Upper lobe of right lung (tissue), 1 donor: Measurements from ENCODE around the gene PIK3R3. TPM values are rescaled to one million over a fixed set of nuclear protein-coding genes. Genes with fewer than 3 reads are reported as not detected.
A peak's percentile ranks its signal among the peaks of the same experiment; 100 is the strongest.

ENCODE experiments used
- ATAC-seq: fragments of 200-7000 bp; cut with Tn5 transposase; one replicate; pipeline ENCODE4 v1.9.1; 2020; ENCODE audit warnings: mild to moderate bottlenecking, moderate library complexity
- DNase-seq: peaks from one replicate; pipeline ENCODE4 v3.0.0-alpha.2; 2020
- H3K27ac ChIP-seq: fragments of 200-600 bp; one replicate; pipeline ENCODE4 v1.8.0; 2022
- H3K27me3 ChIP-seq: fragments of 200-600 bp; one replicate; pipeline ENCODE4 v1.8.0; 2022; ENCODE audit warnings: mild to moderate bottlenecking
- H3K36me3 ChIP-seq: fragments of 200-600 bp; one replicate; pipeline ENCODE4 v1.8.0; 2022
- H3K4me1 ChIP-seq: fragments of 200-600 bp; one replicate; pipeline ENCODE4 v1.8.0; 2022
- H3K4me3 ChIP-seq: fragments of 200-600 bp; one replicate; pipeline ENCODE4 v1.8.0; 2022; ENCODE audit warnings: mild to moderate bottlenecking
- H3K9me3 ChIP-seq: fragments of 200-600 bp; one replicate; pipeline ENCODE4 v1.8.0; 2022
- intact Hi-C: fragments of 100-400 bp; cut with DNase I; formaldehyde crosslinking; loops from one replicate; pipeline ENCODE4 v1.11.0; 2022
- total RNA-seq: library from RNA; stranded (reverse); fragmentation: NEBNext Ultra II Directional; extraction: Animal tissue kit (Norgen Biotek cat#: 25700); gene quantifications from one replicate; pipeline ENCODE4 v1.2.1, GENCODE V29; 2021
- TF ChIP-seq, protein P1 (sequence below): fragments of 200-600 bp; IDR thresholded peaks from one replicate; pipeline ENCODE4 v1.8.0; 2022; ENCODE audit warnings: antibody characterized with exemption
- donor health status: DM: no; HTN: yes; CAD: no; lungs with severe emphysema.

Gene PIK3R3
- total RNA-seq, 1 donor from 2014 or later: 79.8 TPM

DNA sequence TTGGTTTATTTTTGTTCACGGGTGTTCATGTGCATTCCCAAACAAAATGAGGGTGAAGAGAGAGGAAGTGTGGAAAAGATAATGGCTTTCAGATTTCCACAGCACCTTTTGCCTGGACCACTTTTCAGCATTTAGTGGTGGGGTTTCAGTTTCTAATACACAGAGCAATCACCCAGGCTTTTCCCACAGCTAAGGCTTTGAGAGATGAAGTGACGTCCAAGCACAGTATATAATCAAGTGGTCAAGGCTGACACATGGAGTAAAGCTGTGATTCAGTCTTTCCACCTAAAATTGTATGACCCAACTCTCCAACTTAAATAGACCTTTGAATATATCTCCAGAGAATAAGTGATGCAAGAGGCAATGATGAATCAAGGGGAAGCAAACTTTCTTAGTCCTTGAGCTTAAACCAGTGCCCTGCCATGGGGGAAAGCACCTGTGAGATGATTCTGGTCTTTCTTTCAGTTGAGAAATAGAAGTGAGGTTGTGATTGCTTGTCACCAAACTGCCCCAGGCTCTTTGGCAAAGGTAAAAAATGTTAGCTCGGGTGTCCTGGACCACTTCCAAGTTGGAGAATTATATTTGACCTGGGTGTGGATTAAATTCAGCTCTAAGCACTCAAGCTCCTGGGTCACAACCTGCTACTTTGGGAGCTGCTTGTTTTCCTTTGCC lies 2.4 kb upstream of the PIK3R3 start:
- ATAC-seq (no peak), DNase-seq (no peak)
- Histone ChIP-seq H3K9me3 (no peaks in the 10 kb centered on the region), H3K27me3 (peaks cover 13% of the 10 kb centered on the region), H3K36me3 (no peaks in the 10 kb centered on the region), H3K4me1 (peaks cover 16% of the 10 kb centered on the region), H3K27ac (no peak overlapping the region), H3K4me3 (no peak overlapping the region)
- TF ChIP-seq, protein P1, sequence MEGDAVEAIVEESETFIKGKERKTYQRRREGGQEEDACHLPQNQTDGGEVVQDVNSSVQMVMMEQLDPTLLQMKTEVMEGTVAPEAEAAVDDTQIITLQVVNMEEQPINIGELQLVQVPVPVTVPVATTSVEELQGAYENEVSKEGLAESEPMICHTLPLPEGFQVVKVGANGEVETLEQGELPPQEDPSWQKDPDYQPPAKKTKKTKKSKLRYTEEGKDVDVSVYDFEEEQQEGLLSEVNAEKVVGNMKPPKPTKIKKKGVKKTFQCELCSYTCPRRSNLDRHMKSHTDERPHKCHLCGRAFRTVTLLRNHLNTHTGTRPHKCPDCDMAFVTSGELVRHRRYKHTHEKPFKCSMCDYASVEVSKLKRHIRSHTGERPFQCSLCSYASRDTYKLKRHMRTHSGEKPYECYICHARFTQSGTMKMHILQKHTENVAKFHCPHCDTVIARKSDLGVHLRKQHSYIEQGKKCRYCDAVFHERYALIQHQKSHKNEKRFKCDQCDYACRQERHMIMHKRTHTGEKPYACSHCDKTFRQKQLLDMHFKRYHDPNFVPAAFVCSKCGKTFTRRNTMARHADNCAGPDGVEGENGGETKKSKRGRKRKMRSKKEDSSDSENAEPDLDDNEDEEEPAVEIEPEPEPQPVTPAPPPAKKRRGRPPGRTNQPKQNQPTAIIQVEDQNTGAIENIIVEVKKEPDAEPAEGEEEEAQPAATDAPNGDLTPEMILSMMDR: no peak
- intact Hi-C loops: no loop called here

DNA sequence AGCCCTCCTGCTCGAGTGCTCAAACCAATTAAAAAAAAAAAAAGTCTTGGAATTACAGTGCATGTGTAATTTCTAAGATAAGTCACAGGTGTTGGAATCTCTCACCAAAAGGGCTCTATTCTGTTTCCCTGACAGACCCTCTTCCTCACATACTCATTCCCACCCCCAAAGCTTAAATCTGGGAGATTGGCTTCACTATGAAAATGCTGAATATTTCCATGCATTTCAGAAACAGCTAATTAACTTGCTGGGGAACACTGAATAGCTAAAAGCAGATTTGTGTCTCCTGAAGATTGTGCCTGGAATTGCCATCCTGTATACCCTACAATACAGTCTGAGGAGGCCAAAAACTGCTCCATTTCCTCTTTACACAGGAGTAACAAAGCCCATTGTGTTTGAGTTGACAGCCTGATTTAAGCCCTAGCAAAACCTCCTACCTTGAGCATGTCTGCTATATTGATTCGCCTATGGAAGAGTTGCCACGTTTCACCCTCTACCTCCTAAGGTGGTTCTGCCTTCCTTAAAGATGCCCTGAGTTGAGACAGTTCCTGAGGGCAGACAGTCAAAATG lies 1.4 kb upstream of the PIK3R3 start:
- TF ChIP-seq, protein P1: no peak
- ATAC-seq: no peak

DNA sequence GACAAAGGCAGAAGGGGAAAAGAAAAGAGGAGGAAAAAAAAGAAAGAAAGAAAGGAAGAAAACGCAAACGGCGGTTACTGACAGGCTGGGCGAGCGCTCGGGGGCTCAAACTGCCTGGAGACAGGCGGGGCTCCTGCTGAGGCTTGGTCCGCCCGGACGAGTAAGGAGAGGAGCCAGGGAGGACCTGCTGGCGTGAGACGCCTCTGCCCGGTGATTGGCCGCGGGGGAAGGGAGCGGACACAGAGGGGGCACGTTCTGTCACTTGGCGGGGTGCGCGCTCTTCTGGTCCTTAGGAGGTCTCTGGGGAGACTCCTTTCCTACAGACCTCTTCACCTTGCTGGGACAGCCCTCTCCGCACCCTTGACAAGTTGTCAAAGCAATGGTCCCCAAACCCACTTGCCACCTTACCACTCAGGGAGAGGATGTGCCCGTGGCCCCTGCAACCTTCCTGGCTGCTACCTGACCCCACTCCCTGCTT lies 791 bp upstream of the PIK3R3 start:
- DNase-seq (no peak), ATAC-seq (peak; percentile 61)
- Histone ChIP-seq H3K27me3 (peaks cover 21% of the 10 kb centered on the region), H3K4me1 (peaks cover 16% of the 10 kb centered on the region), H3K36me3 (no peaks in the 10 kb centered on the region), H3K9me3 (no peaks in the 10 kb centered on the region), H3K27ac (peak overlapping the region; percentile 97), H3K4me3 (peak overlapping the region; percentile 80)
- intact Hi-C loops: no loop called here
- TF ChIP-seq, protein P1: no peak

More for the DNA sequence above, 1.4 kb upstream of the PIK3R3 start:
- H3K9me3 ChIP-seq: no peaks in the 10 kb centered on the region
- peak overlapping the region; percentile 80 for H3K4me3 ChIP-seq
- H3K36me3 ChIP-seq: no peaks in the 10 kb centered on the region
- no peak overlapping the region for H3K27ac ChIP-seq
- intact Hi-C loops: no loop called here
- H3K4me1 ChIP-seq: peaks cover 16% of the 10 kb centered on the region
- H3K27me3 ChIP-seq: peaks cover 21% of the 10 kb centered on the region
- DNase-seq: no peak

DNA sequence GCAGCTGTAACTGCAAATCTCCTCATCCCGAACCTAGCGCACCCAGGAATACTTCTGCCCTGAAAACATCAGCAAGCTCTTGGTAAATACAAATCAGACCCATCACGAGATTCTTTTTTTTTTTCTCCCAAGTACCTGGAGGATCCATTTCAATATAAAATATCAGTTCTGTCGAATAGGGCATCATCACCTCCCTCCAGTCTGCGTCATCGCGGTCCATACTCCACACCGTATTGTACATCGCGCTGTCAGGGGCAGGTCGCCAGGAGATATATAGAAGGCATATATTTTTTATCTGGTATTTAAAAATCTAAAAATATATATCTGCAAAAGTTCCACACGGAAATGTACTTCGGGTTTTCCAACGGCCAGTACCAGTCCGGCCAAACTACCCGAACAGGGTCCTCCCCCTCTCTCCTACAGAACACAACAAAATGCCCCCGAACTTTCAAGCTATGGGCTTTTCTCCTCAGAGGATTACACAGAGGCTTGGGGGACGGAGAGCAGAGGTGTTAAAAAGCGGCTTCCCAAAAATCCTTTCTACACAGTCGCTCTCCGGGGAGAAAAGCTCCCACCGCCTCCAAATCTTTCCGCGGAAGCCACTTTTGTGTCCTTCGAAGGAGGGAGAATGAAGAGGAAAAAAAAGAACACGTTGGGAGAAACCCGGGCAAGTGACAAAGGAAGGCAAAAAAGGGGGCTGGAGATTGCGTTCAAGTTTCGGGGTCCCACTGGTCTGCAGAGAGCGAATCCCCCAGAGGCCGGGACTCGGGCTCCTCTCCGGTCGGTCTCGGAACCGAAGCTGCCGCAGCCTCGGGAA lies 509 bp downstream of the PIK3R3 start:
- peak overlapping the region; percentile 80 for H3K4me3 ChIP-seq
- H3K27me3 ChIP-seq: peaks cover 21% of the 10 kb centered on the region
- peaks cover 16% of the 10 kb centered on the region for H3K4me1 ChIP-seq
- DNase-seq (no peak), ATAC-seq (no peak)
- peak overlapping the region; percentile 97 for H3K27ac ChIP-seq
- H3K9me3 ChIP-seq: no peaks in the 10 kb centered on the region
- intact Hi-C loops: no loop called here
- TF ChIP-seq, protein P1: no peak
- no peaks in the 10 kb centered on the region for H3K36me3 ChIP-seq

DNA sequence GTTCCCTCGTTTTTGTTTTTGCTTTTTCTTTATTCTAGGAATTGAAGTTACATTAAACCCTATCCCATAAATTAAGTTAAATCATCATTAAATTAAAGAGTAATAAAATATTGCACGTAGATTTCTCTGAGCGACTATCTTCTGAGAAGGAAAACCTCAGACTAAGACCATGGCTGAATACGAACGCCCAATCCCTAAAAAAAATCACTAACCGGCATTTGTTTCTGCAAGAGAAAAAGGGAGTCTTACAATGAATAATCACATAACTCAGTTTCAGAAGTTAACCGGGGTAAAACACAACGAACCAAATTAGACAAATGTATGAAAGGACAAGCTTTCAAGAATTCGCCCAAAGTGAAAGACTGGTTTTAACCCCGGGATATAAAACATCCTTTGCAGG lies 1.3 kb downstream of the PIK3R3 start:
- intact Hi-C loops: no loop called here
- ATAC-seq (no peak), DNase-seq (no peak)
- peaks cover 16% of the 10 kb centered on the region for H3K4me1 ChIP-seq
- H3K4me3 ChIP-seq: peak overlapping the region; percentile 80
- no peaks in the 10 kb centered on the region for H3K36me3 ChIP-seq
- peaks cover 21% of the 10 kb centered on the region for H3K27me3 ChIP-seq
- H3K9me3 ChIP-seq: no peaks in the 10 kb centered on the region
- H3K27ac ChIP-seq: peak overlapping the region; percentile 97
- TF ChIP-seq, protein P1: no peak
